HCT116 (cell line): Measurements from ENCODE around the gene STRA8.

Experiments
- ATF3 ChIP-seq: IDR thresholded peaks from 2 replicates; pipeline ENCODE4 v1.6.1; 2012
- CBX3 ChIP-seq: IDR thresholded peaks from 2 replicates; pipeline ENCODE4 v1.6.1; 2012; ENCODE audit warnings: low read depth
- CEBPB ChIP-seq: IDR thresholded peaks from 2 replicates; pipeline ENCODE4 v1.6.1; 2012; ENCODE audit warnings: low read depth
- CTCF ChIP-seq, 3 experiments: fragments of 200-600 bp in 1 of 3; sonication (generic) in 1 of 3; IDR thresholded peaks in 2 of 3; conservative IDR thresholded peaks in 1 of 3; 2 replicates each; pipeline ENCODE4 v1.5.1; 2012 to 2017; ENCODE audit warnings: low read depth in 2 of 3, low read length in 2 of 3, antibody characterized with exemption in 1 of 3, borderline replicate concordance in 1 of 3, control low read depth in 1 of 3, mild to moderate bottlenecking in 1 of 3, mixed read lengths in 1 of 3, mixed run types in 1 of 3, moderate library complexity in 1 of 3; ENCODE audit not compliant: insufficient read depth in 1 of 3
- ELF1 ChIP-seq: IDR thresholded peaks from 2 replicates; pipeline ENCODE4 v1.6.1; 2012; ENCODE audit warnings: low read depth, borderline replicate concordance
- EZH2phosphoT487 ChIP-seq: fragments of 200-600 bp; IDR thresholded peaks from 2 replicates; pipeline ENCODE4 v1.6.1; 2018; ENCODE audit warnings: antibody characterized with exemption, borderline replicate concordance
- FOSL1 ChIP-seq: IDR thresholded peaks from 2 replicates; pipeline ENCODE4 v1.6.1; 2012; ENCODE audit warnings: low read depth
- JUND ChIP-seq: IDR thresholded peaks from 2 replicates; pipeline ENCODE4 v1.6.1; 2012
- MAX ChIP-seq: IDR thresholded peaks from 2 replicates; pipeline ENCODE4 v1.6.1; 2012
- POLR2A ChIP-seq: IDR thresholded peaks from 2 replicates; pipeline ENCODE4 v1.7.0; 2011; ENCODE audit warnings: borderline replicate concordance; ENCODE audit not compliant: insufficient read depth, insufficient read length; ENCODE audit errors: extremely low read depth
- POLR2AphosphoS5 ChIP-seq: IDR thresholded peaks from 2 replicates; pipeline ENCODE4 v1.6.1; 2011; ENCODE audit warnings: mild to moderate bottlenecking, low read depth, low read length, moderate library complexity
- REST ChIP-seq: IDR thresholded peaks from 2 replicates; pipeline ENCODE4 v1.6.1; 2012; ENCODE audit warnings: low read depth
- SIN3A ChIP-seq: IDR thresholded peaks from 2 replicates; pipeline ENCODE4 v1.6.1; 2012; ENCODE audit warnings: low read depth
- ZNF274 ChIP-seq: fragments of 200-500 bp; sonication (Bioruptor generic); IDR thresholded peaks from 2 replicates; pipeline ENCODE4 v1.6.1; 2014; ENCODE audit warnings: mild to moderate bottlenecking, low read depth, low read length, inconsistent platforms

- TF ChIP-seq JUND: no peak
- TF ChIP-seq EZH2phosphoT487: no peak
- TF ChIP-seq CTCF (IDR thresholded peaks at IDR 0.05 in 2 of 3, conservative IDR thresholded peaks at IDR 0.05 in 1 of 3; ENCODE audit: borderline replicate concordance in 1 of 3, insufficient read depth in 1 of 3, low read depth in 2 of 3, low read length in 2 of 3): no peak
- no peak for TF ChIP-seq FOSL1
- TF ChIP-seq ZNF274: no peak
- no peak for TF ChIP-seq POLR2AphosphoS5
- no peak for TF ChIP-seq POLR2A
- TF ChIP-seq CBX3: no peak
- TF ChIP-seq SIN3A: no peak
- TF ChIP-seq REST: no peak
- TF ChIP-seq CEBPB: no peak
- no peak for TF ChIP-seq ATF3
- no peak for TF ChIP-seq ELF1
- TF ChIP-seq MAX: no peak
Observed at GRCh38 chr7:135186261-135186540, 47.4 kb upstream of the STRA8 start.
